Hepatocyte (in vitro differentiated cells): ENCODE measurements around the gene PRELP. TPM values are rescaled to one million over a fixed set of nuclear protein-coding genes. Genes with fewer than 3 reads are reported as not detected.

Experiments used
- DNase-seq: peaks from one replicate; pipeline ENCODE4 v3.0.0-alpha.2; 2016; ENCODE audit warnings: low spot score
- H2AFZ ChIP-seq: fragments of 200-600 bp; sonication (generic); 2 replicates; pipeline ENCODE4 v1.6.0; 2016; ENCODE audit warnings: antibody characterized with exemption, mild to moderate bottlenecking
- H3K27ac ChIP-seq: fragments of 200-600 bp; sonication (generic); 2 replicates; pipeline ENCODE4 v1.5.1; 2016; ENCODE audit warnings: mild to moderate bottlenecking
- H3K27me3 ChIP-seq: fragments of 200-600 bp; sonication (generic); 2 replicates; pipeline ENCODE4 v1.6.1; 2016
- H3K36me3 ChIP-seq: fragments of 200-600 bp; sonication (generic); replicated peaks from 2 replicates; pipeline ENCODE4 v1.5.1; 2016; ENCODE audit warnings: low read depth; ENCODE audit not compliant: insufficient read depth
- H3K4me1 ChIP-seq: fragments of 200-600 bp; sonication (generic); 2 replicates; pipeline ENCODE4 v1.5.1; 2016; ENCODE audit warnings: mild to moderate bottlenecking, moderate library complexity; ENCODE audit not compliant: insufficient read depth
- H3K4me2 ChIP-seq: fragments of 200-600 bp; sonication (generic); 2 replicates; pipeline ENCODE4 v1.6.0; 2016
- H3K4me3 ChIP-seq: fragments of 200-600 bp; sonication (generic); 2 replicates; pipeline ENCODE4 v1.5.1; 2016; ENCODE audit warnings: mild to moderate bottlenecking
- H3K79me2 ChIP-seq: fragments of 200-600 bp; sonication (generic); 2 replicates; pipeline ENCODE4 v1.6.0; 2017; ENCODE audit warnings: mild to moderate bottlenecking
- H3K9me2 ChIP-seq: fragments of 200-600 bp; sonication (generic); replicated peaks from 2 replicates; pipeline ENCODE4 v1.6.0; 2017; ENCODE audit warnings: mild to moderate bottlenecking; ENCODE audit not compliant: insufficient read depth
- H3K9me3 ChIP-seq: fragments of 200-600 bp; sonication (generic); 2 replicates; pipeline ENCODE4 v1.5.1; 2016; ENCODE audit warnings: low read depth, mild to moderate bottlenecking
- H4K20me1 ChIP-seq: fragments of 200-600 bp; sonication (generic); 2 replicates; pipeline ENCODE4 v1.6.0; 2016; ENCODE audit warnings: mild to moderate bottlenecking; ENCODE audit not compliant: insufficient read depth, poor library complexity, severe bottlenecking
- EZH2 ChIP-seq: fragments of 200-600 bp; sonication (generic); IDR thresholded peaks from 2 replicates; pipeline ENCODE4 v1.6.1; 2016; ENCODE audit warnings: antibody characterized with exemption, mild to moderate bottlenecking, borderline replicate concordance
- EZH2phosphoT487 ChIP-seq: fragments of 200-600 bp; sonication (generic); IDR thresholded peaks from one replicate; pipeline ENCODE4 v1.6.1; 2018; ENCODE audit warnings: antibody characterized with exemption, mild to moderate bottlenecking, low read depth, moderate library complexity; ENCODE audit not compliant: unreplicated experiment, severe bottlenecking
- WGBS: methylation state at CpG from one replicate; pipeline ENCODE4 v1.1.6; 2016; ENCODE audit warnings: low lambda C conversion rate; ENCODE audit errors: missing lambda C conversion rate; 5-methylcytosine and 5-hydroxymethylcytosine counted together
- polyA plus RNA-seq: library from polyadenylated mRNA; unstranded; fragments of >200 nt; fragmentation: Nextera tagmentation; extraction: Ambion mirVana; gene quantifications from 2 replicates; pipeline ENCODE4 v1.2.1, GENCODE V29; 2016
- total RNA-seq: library from RNA; depleted of rRNA; stranded (reverse); fragments of >200 nt; gene quantifications from 2 replicates; pipeline ENCODE4 v1.2.3, GENCODE V29; 2014
- TF ChIP-seq, protein P1 (sequence below): fragments of 200-600 bp; sonication (generic); IDR thresholded peaks from 2 replicates; pipeline ENCODE4 v1.5.1; 2016; ENCODE audit warnings: antibody characterized with exemption, mild to moderate bottlenecking; ENCODE audit not compliant: poor library complexity

Gene PRELP
- total and polyA plus RNA-seq, 2 experiments from 2014 or later, result 0.83 to 10.8 TPM

DNA sequence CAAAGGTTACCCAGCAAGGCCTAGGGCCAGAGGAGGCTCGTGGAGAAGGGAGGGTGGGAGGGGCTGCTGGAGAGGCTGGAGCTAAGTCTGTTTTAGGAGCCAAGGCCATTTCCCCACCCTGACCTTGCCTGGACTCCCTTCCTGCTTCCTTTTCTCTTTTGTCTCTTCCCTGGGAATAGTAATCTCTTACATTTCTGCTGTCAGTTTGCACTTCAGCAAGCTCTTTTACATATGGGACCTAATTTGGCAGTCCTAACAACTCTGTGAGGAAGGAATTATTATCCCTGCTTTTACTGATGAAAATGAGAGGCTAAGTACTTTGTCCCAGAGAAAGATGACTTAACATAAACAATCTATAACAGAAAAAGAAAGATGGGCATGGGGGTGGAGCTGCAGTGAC, 32.2 kb downstream of the PRELP start:
- no peak overlapping the region for H3K4me3 ChIP-seq
- H3K79me2 ChIP-seq, result no peaks in the 10 kb centered on the region
- H3K27ac ChIP-seq, result peak overlapping the region; percentile 55
- H3K4me1 ChIP-seq, result peaks cover 32% of the 10 kb centered on the region
- DNase-seq, result no peak
- 50% methylated on average over 1 of the region's 1 CpG for WGBS
- H3K9me3 ChIP-seq, result no peaks in the 10 kb centered on the region
- no peak overlapping the region for H3K4me2 ChIP-seq
- H4K20me1 ChIP-seq, result no peaks in the 10 kb centered on the region
- TF ChIP-seq, protein P1, sequence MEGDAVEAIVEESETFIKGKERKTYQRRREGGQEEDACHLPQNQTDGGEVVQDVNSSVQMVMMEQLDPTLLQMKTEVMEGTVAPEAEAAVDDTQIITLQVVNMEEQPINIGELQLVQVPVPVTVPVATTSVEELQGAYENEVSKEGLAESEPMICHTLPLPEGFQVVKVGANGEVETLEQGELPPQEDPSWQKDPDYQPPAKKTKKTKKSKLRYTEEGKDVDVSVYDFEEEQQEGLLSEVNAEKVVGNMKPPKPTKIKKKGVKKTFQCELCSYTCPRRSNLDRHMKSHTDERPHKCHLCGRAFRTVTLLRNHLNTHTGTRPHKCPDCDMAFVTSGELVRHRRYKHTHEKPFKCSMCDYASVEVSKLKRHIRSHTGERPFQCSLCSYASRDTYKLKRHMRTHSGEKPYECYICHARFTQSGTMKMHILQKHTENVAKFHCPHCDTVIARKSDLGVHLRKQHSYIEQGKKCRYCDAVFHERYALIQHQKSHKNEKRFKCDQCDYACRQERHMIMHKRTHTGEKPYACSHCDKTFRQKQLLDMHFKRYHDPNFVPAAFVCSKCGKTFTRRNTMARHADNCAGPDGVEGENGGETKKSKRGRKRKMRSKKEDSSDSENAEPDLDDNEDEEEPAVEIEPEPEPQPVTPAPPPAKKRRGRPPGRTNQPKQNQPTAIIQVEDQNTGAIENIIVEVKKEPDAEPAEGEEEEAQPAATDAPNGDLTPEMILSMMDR, result no peak
- TF ChIP-seq EZH2 (no peak), EZH2phosphoT487 (no peak)
- no peak overlapping the region for H2AFZ ChIP-seq
- H3K9me2 ChIP-seq, result no peaks in the 10 kb centered on the region
- H3K36me3 ChIP-seq, result no peaks in the 10 kb centered on the region
- no peaks in the 10 kb centered on the region for H3K27me3 ChIP-seq

DNA sequence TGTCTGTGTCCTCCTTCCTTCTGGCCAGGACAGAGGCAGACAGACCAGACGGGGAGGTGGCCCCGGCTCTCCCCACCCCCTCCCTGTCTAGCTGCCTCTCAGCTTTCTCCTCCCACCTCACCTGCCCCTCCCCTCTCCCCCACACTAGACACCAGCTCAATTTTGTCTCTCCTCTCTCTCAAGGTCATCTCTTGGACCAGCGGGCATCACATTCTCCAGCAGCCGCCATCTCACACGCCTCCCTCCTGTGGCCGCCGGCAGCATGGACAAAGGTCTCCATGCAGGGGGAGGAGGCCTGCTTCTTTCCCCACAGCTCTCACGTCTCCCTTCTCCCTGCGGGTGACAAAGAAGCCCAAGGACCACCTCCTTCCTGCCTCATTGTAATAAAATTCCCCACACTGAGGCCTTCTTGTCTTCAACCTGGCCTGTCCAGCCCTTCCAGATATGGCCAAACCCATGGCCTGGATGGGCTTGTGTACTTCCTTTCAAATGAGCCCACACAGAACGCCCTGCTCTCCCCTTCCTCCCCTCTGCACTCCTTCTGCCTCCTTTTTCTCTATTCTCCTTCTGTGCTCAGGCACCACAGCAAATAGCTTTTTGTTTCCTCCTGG, 33.0 kb downstream of the PRELP start:
- H3K4me1 ChIP-seq, result peaks cover 40% of the 10 kb centered on the region

DNA sequence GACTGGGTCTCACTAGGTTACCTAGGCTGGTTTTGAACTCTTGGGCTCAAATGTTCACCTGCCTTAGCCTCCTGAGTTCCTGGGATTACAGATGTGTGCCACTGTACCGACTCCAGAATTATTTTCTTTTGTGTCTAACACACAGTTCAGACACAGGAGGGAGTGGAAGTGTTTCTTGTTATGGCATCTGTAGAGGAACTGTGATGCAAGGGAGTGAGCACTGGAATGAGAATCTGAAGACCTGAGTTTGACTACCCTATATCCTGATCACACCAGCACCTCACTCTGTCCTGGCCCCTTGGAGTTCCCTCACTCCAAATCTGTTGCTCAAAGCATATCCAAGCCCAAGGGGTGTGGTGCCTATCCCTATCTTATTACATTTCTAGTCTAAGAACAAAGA, 33.5 kb downstream of the PRELP start:
- H3K4me2 ChIP-seq, result no peak overlapping the region
- peaks cover 45% of the 10 kb centered on the region for H3K4me1 ChIP-seq
- no peaks in the 10 kb centered on the region for H3K79me2 ChIP-seq
- H4K20me1 ChIP-seq, result no peaks in the 10 kb centered on the region
- H3K36me3 ChIP-seq, result no peaks in the 10 kb centered on the region
- 92% methylated on average over 1 of the region's 1 CpG for WGBS
- no peak for DNase-seq
- H3K4me3 ChIP-seq, result no peak overlapping the region
- H3K27ac ChIP-seq, result peak overlapping the region; percentile 55
- no peak for TF ChIP-seq EZH2
- TF ChIP-seq, protein P1, result peak; percentile 3
- no peaks in the 10 kb centered on the region for H3K9me3 ChIP-seq
- no peaks in the 10 kb centered on the region for H3K27me3 ChIP-seq
- H2AFZ ChIP-seq, result no peak overlapping the region
- no peaks in the 10 kb centered on the region for H3K9me2 ChIP-seq

More for the DNA sequence above, 33.0 kb downstream of the PRELP start:
- Histone ChIP-seq H3K9me3 (no peaks in the 10 kb centered on the region), H3K4me3 (no peak overlapping the region), H3K27ac (peak overlapping the region; percentile 55), H3K36me3 (no peaks in the 10 kb centered on the region), H3K79me2 (no peaks in the 10 kb centered on the region), H2AFZ (no peak overlapping the region), H4K20me1 (no peaks in the 10 kb centered on the region), H3K4me2 (no peak overlapping the region), H3K9me2 (no peaks in the 10 kb centered on the region), H3K27me3 (no peaks in the 10 kb centered on the region)
- peak; percentile 67 for DNase-seq
- 77% methylated on average over 9 of the region's 10 CpGs for WGBS
- TF ChIP-seq EZH2phosphoT487 (no peak), EZH2 (no peak)
- TF ChIP-seq, protein P1, result no peak

DNA sequence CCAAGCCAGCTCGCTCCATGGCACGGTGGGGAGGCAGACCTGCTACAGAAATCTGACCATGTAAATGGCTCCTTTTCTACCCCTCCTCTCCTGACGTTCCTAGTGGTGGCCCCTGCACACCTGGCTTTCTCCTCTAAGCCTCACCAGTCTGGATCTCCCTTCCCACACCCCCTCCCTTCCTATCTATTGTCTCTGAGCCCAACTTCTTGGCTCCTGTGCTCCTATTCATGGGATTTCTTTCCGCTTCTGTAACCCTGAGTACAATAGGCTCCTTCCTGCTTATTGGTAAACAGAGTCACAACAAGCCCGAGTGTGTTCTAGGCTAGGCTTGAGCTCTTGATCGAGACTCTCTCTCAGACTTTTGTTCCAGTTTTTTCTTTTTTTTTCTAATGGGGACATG, 35.9 kb downstream of the PRELP start:
- no peak overlapping the region for H2AFZ ChIP-seq
- no peaks in the 10 kb centered on the region for H3K36me3 ChIP-seq
- no peak overlapping the region for H3K4me3 ChIP-seq
- no peaks in the 10 kb centered on the region for H3K9me2 ChIP-seq
- no peaks in the 10 kb centered on the region for H3K79me2 ChIP-seq
- TF ChIP-seq EZH2phosphoT487 (no peak), EZH2 (no peak)
- TF ChIP-seq, protein P1, result no peak
- 92% methylated on average over 6 of the region's 6 CpGs for WGBS
- no peaks in the 10 kb centered on the region for H3K9me3 ChIP-seq
- peaks cover 50% of the 10 kb centered on the region for H3K4me1 ChIP-seq
- H3K4me2 ChIP-seq, result no peak overlapping the region
- no peaks in the 10 kb centered on the region for H3K27me3 ChIP-seq
- H4K20me1 ChIP-seq, result no peaks in the 10 kb centered on the region
- peak overlapping the region; percentile 94 for H3K27ac ChIP-seq
- no peak for DNase-seq
